Breast epithelium (tissue), 3 donors: ENCODE data around the gene MAP3K5.

Source experiments
- POLR2A ChIP-seq: fragments of 450-650 bp; IDR thresholded peaks from one replicate; pipeline ENCODE4 v1.6.1; 2016; ENCODE audit warnings: antibody characterized with exemption, mild to moderate bottlenecking, moderate library complexity
- POLR2AphosphoS5 ChIP-seq, 3 donors: sonication (generic); formaldehyde crosslinking; IDR thresholded peaks; one replicate each; pipeline ENCODE4 v1.6.1; 2017; ENCODE audit warnings: antibody characterized with exemption in 3 of 3
- TF ChIP-seq, protein P1 (sequence below), 3 donors: fragments of 450-650 bp; IDR thresholded peaks; one replicate each; pipeline ENCODE4 v1.5.1; 2016 to 2017; ENCODE audit warnings: antibody characterized with exemption in 3 of 3, mild to moderate bottlenecking in 3 of 3, moderate library complexity in 3 of 3

DNA sequence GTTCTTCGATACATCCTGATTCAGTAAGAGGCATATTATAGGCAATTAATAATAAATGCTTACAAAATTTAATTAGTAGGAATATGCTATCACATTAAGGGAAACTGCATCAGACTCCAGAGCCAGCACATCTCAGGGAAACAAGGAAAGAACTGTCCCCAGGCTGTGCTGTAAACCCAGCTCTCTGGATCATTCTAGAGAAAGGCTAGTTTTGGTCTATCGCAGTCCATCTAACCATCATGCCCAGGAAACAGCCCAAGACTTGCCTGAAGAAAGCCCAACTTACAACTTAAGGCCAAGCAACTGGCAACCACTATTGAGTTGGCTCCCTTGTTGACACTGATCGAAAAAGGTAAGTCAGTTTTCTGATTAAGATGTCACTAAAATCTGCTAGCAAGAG lies 11.3 kb downstream of the MAP3K5 start:
- TF ChIP-seq, protein P1, sequence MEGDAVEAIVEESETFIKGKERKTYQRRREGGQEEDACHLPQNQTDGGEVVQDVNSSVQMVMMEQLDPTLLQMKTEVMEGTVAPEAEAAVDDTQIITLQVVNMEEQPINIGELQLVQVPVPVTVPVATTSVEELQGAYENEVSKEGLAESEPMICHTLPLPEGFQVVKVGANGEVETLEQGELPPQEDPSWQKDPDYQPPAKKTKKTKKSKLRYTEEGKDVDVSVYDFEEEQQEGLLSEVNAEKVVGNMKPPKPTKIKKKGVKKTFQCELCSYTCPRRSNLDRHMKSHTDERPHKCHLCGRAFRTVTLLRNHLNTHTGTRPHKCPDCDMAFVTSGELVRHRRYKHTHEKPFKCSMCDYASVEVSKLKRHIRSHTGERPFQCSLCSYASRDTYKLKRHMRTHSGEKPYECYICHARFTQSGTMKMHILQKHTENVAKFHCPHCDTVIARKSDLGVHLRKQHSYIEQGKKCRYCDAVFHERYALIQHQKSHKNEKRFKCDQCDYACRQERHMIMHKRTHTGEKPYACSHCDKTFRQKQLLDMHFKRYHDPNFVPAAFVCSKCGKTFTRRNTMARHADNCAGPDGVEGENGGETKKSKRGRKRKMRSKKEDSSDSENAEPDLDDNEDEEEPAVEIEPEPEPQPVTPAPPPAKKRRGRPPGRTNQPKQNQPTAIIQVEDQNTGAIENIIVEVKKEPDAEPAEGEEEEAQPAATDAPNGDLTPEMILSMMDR (IDR thresholded peaks at IDR 0.05) = no peak
- TF ChIP-seq POLR2A (no peak), POLR2AphosphoS5 (IDR thresholded peaks at IDR 0.05) (no peak)
